PC-3 (cell line): Measurements from ENCODE around the gene WWP2.

Experiments used
- EZH2 ChIP-seq: fragments of 300-600 bp; sonication (generic); IDR thresholded peaks from one replicate; pipeline ENCODE4 v1.6.1; 2017; ENCODE audit warnings: antibody characterized with exemption, mild to moderate bottlenecking, low read length; ENCODE audit not compliant: unreplicated experiment
- EZH2phosphoT487 ChIP-seq: fragments of 300-600 bp; sonication (generic); IDR thresholded peaks from 2 replicates; pipeline ENCODE4 v1.6.1; 2018; ENCODE audit warnings: mild to moderate bottlenecking, antibody characterized with exemption, low read length, borderline replicate concordance
- TF ChIP-seq, protein P1 (sequence below): fragments of 300-600 bp; sonication (generic); conservative IDR thresholded peaks from 2 replicates; pipeline ENCODE4 v1.5.1; 2017; ENCODE audit warnings: antibody characterized with exemption, low read depth, mild to moderate bottlenecking, low read length

DNA sequence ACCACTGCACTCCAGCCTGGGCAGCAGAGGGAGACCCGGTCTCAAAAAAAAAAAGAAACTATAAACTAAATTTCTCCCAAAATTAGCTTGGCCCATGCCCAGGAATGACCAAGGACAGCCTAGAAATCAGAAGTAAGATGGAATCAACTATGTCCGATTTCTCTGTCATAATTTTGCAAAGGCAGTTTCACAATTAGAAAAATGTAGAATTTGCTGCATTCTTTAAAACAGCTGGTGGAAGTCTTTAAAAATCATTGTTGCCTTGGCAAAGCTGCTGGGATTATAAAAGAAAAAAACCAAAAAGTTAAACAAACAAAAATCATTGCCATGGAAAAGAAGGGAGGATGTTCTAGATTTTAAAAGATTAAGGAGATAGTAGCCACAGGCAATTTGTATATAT, 32.4 kb downstream of the WWP2 start:
- TF ChIP-seq, protein P1, sequence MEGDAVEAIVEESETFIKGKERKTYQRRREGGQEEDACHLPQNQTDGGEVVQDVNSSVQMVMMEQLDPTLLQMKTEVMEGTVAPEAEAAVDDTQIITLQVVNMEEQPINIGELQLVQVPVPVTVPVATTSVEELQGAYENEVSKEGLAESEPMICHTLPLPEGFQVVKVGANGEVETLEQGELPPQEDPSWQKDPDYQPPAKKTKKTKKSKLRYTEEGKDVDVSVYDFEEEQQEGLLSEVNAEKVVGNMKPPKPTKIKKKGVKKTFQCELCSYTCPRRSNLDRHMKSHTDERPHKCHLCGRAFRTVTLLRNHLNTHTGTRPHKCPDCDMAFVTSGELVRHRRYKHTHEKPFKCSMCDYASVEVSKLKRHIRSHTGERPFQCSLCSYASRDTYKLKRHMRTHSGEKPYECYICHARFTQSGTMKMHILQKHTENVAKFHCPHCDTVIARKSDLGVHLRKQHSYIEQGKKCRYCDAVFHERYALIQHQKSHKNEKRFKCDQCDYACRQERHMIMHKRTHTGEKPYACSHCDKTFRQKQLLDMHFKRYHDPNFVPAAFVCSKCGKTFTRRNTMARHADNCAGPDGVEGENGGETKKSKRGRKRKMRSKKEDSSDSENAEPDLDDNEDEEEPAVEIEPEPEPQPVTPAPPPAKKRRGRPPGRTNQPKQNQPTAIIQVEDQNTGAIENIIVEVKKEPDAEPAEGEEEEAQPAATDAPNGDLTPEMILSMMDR: no peak
- no peak for TF ChIP-seq EZH2phosphoT487
- no peak for TF ChIP-seq EZH2
